GM10847 (cell line): Measurements from ENCODE around the gene MAPK13.

Experiments
- POLR2A ChIP-seq: IDR thresholded peaks from 2 replicates; pipeline ENCODE4 v1.6.1; 2011; ENCODE audit not compliant: insufficient read length; ENCODE audit errors: extremely low read depth

Gene MAPK13

GRCh38 chr6:36110050-36110449 lies 20.3 kb upstream of the MAPK13 start:
- TF ChIP-seq POLR2A: no peak

- no peak for TF ChIP-seq POLR2A
Observed at GRCh38 chr6:36110863-36111262, 19.4 kb upstream of the MAPK13 start.

GRCh38 chr6:36111526-36111925 lies 18.8 kb upstream of the MAPK13 start:
- no peak for TF ChIP-seq POLR2A

GRCh38 chr6:36113049-36113448 lies 17.3 kb upstream of the MAPK13 start:
- TF ChIP-seq POLR2A: no peak

- no peak for TF ChIP-seq POLR2A
Observed at GRCh38 chr6:36113703-36114102, 16.6 kb upstream of the MAPK13 start.

- no peak for TF ChIP-seq POLR2A
Observed at GRCh38 chr6:36114798-36115408, 15.4 kb upstream of the MAPK13 start.

- TF ChIP-seq POLR2A: no peak
Observed at GRCh38 chr6:36115412-36115811, 14.9 kb upstream of the MAPK13 start.

GRCh38 chr6:36116066-36116864 lies 14.0 kb upstream of the MAPK13 start:
- TF ChIP-seq POLR2A: no peak

- no peak for TF ChIP-seq POLR2A
Observed at GRCh38 chr6:36116943-36117342, 13.4 kb upstream of the MAPK13 start.

- TF ChIP-seq POLR2A: no peak
Observed at GRCh38 chr6:36117658-36118549, 12.4 kb upstream of the MAPK13 start.

- no peak for TF ChIP-seq POLR2A
Observed at GRCh38 chr6:36118550-36119107, 11.7 kb upstream of the MAPK13 start.

- no peak for TF ChIP-seq POLR2A
Observed at GRCh38 chr6:36119209-36119608, 11.1 kb upstream of the MAPK13 start.

GRCh38 chr6:36120018-36120417 lies 10.3 kb upstream of the MAPK13 start:
- no peak for TF ChIP-seq POLR2A

GRCh38 chr6:36120539-36120938 lies 9.8 kb upstream of the MAPK13 start:
- no peak for TF ChIP-seq POLR2A
